Activated CD8-positive, alpha-beta memory T cell treated with anti-CD3 and anti-CD28 coated beads for 48 hours (primary cell): Measurements from ENCODE around the gene NFATC1.
A peak's percentile ranks its signal among the peaks of the same experiment; 100 is the strongest.

ENCODE experiments used
- DNase-seq, 3 experiments: peaks; one replicate each; pipeline ENCODE4 v3.0.0-alpha.2; 2020; ENCODE audit warnings: low read depth in 2 of 3, low spot score in 2 of 3

NFATC1 gene

DNA sequence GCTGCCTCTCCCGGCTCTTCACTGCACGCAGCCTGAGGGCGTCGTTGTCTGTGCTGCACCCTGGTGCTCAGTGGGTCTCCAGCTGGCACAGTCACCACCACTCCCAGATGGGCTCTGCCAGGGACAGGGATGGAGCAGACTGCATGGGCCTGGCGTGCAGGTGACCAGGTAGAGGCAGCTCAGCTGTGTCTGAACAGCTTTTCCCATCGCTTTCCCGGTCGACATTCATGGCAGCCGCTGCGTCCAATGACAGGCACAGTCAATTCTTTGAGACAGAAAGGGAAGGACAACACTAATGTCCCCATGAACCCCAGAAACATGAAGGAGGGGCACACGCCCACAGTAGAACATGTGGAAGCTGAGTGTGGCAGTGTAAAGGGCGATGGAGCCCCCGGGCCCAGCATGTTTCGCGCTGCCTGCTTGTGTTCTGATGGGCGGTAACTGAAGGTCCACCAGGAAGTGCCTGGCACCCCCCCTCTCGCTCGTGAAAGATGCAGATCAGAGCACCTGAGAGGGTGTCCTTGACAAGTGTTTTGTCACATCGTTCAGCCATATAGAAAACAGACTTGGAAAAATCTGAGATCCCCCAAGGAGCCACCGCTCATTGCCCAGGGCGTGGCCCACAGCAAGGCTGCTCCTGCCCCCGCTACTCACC is 122.4 kb downstream of the NFATC1 start:
- no peak for DNase-seq

DNA sequence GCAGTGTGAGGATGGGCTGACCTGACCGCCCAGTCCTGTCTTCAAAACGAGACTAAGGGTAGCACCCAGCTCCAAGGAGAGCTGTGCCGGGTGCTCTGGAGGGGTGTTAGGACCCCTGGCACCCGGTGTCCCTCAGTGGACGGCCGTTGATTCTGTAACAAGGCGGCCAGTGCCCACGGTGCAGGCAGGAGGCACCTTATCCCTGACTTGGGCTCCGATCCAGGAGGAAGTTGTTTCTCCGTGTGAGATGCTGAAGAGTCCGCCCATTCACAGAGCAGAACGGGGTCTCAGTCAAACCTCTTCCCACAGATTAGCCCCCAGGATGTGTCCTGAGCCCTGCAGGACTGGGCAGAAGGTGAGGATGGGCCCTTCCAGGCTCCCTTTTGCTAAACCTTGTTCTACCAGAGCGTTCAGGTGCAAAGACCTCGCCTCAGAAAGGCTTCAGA is 123.0 kb downstream of the NFATC1 start:
- no peak for DNase-seq

DNA sequence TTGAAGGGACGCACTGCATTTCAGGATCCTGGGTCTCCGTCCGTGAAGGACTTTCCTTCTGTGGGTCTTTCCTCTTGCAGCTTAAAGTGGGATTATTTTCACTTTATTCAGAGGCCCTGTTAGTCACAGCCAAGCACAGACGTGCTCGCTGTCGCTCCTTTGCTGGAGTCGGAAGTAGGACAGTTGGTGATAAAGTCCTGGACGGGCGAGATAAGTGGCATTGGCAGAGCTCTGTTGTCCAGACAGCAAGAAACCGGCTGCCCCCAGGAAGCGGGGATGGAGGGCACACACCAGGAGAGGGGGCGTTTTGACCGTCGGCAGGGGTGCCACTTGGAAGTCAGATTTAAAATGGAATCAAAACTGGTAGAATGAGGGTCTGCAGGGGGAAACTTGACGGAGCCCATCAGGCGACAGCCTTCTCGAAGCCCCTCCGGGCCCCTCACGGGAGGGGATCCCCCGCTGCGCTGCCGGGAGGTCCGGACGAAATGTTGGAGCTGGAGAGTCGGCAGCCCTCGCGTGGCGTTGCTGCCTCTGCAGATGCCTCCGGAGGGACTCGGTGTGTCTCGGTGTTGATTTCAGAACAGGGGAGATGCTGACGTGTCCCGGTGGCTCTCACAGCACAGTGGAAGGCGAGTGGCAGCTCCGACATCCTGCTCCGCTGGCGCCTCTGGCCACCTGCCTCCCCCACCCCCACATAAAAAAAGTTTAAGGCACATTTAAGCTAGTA is 124.2 kb downstream of the NFATC1 start:
- no peak for DNase-seq

GRCh38 chr18:79520478-79521390 is 125.0 kb downstream of the NFATC1 start:
- DNase-seq = no peak

GRCh38 chr18:79521416-79522205 is 125.9 kb downstream of the NFATC1 start:
- no peak for DNase-seq

DNA sequence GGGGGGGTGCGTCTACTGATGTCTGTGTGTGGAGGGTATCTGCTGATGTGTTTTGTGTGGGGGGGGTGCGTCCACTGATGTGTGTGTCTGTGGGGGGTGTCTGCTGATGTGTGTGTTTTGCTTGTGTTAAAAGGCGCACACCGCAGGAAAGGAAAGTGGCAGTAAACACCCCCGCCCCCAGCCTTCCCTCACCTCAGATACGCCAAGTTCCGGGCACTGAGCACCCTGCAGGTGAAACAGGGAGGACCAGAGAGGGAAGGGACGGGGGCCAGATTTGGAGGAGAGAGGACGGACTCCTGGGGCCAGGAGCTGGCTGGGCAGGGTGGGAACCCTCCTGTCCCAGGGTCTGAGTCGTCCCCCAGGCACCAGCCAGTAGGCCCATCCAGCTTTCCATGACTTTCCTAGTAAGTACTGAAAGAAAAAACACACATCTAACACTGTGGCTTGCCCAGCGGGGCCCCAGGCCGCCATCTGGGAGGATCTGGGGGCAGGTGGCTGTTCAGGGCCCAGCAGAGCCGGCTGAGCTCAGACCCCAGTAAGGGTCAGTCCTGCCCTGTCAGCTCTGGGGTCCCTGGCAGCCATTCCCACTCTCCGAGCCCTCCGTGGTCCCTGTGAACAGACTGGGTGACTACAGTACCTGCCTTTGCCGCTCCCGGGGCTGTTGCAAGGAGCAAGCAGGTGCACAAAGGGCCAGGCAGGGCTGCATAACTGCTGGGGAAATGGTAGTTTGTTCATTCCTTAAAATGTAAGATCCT is 126.9 kb downstream of the NFATC1 start:
- peak in 2 of 3 experiments; percentile 43 to 58 for DNase-seq

GRCh38 chr18:79523206-79523735 is 127.5 kb downstream of the NFATC1 start:
- peak in 1 of 3 experiments; percentile 27 for DNase-seq

- peak in 1 of 3 experiments; percentile 47 for DNase-seq
Observed at GRCh38 chr18:79523736-79524180, 128.0 kb downstream of the NFATC1 start.

GRCh38 chr18:79524181-79525078 is 128.7 kb downstream of the NFATC1 start:
- DNase-seq = peak; percentile 52 to 69 (median 62)

- DNase-seq = no peak
Observed at GRCh38 chr18:79525556-79526467, 130.1 kb downstream of the NFATC1 start.

DNA sequence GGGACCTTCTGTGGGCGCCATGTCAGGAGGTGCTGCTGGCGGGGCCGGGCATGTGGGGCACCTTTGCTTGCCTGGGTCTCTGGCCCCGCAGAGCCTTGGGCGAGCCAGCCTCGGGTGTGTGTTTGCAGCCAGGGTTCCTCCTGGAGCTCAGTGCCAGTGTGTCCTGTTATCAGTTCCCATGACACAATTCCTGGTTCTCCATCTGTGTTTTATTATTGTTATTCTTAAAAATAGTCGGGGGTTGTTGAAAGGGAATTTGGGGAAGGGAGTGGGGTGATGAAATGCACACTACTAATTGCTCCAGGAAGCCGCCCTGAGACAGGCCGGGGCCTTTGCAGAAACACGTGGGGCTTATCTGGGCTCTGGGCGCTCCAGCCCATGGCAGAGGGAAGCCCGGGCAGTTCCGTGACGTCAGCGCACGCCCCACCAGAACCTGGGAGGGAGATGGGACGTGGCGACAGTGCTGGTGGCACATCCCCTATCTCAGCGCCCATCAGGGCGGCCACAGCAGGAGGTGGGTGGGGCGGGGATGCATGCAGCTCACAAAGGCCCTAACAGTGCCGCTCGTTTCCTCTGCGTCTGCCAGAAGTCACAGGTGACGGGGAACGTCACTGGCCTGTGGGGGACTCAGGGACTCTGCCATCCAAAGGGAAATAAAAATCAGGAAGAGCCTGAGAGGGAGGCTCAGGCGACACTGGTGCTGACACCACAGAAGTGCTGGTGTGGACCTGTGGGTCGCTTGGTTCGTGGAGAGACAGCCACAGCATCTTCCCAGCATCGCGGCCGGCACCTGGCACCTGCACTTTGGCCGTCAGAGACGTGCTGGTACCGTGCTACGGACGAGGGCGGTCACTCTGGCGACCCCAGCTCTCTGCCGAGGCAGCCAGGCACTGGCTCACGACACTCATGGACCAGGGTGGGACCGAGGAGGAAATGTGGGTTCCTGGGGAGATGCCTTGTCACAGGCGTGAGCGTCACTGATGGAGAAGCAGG is 131.0 kb downstream of the NFATC1 start:
- DNase-seq = no peak

DNA sequence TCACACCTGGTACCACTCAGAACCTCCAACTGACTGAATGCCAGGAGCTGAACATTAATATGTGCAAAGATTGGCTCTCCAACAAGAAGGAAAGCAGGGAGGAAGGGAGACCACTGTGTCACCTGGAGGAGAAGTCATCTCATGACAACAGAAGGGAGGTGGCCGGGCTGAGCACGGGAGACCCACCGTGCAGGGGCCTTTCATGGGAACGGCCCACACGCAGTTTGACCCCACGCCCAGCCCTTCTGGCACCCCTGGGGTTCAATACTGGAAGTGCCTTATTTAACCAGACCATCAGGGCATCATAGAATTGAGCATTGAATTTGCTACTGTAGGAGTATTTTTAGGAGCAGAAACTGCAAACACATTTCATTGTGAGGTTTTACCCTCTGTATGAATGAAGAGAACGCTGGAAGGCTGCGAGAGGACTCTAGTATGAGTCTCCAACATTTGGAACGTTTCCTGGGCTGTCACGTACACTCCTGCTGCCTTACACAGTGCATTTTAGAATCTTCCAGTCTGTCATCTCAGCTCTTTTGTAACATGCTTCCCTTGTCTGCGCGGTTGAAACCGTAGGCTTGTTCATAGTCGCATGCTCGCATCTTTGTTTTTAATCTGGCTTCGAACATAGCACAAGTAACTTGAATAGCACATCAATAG is 132.1 kb downstream of the NFATC1 start:
- no peak for DNase-seq

DNA sequence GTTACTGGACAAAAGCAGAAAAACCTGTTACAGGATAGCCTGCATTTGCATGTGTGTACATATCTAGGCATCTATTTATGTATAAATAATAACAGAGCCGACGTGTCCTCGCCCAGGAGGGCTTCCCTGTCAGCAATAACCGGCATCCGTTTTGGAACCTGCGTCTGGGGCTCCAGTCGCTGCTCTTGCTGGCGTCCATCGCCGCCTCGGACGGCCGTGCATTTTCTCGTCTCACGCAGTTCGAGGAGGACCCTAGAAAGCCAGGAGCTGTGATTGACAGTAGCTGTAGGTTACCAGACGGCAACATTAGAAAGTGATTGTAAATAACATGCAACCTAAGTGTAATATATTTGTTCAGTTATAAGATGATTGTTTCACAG is 132.6 kb downstream of the NFATC1 start:
- DNase-seq = no peak

- DNase-seq = peak in 2 of 3 experiments; percentile 36 to 66
Observed at GRCh38 chr18:79528846-79529245, 133.1 kb downstream of the NFATC1 start.

DNA sequence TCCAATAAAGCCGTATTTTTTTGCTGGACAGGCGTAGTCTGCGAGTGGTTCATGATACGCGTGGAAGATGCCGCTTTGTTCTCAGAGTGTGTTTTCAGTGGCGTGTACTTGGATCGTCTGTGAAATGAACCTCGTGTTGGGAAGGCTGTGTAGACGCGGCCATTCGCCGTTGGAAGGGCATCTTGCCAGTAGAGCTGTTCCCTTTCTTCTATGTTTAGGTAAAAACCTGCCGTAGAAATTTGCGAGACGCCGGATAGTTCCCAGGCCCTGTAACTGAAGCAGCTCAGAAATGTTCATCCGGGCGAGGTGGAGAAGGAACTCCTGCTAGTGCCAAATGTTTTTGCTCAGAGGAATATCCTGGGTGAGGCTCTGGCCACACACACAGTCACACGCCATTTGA is 133.6 kb downstream of the NFATC1 start:
- no peak for DNase-seq

GRCh38 chr18:79529991-79530390 is 134.3 kb downstream of the NFATC1 start:
- no peak for DNase-seq
